HT1080 (cell line): Measurements from ENCODE around the gene F3. TPM values are rescaled to one million over a fixed set of nuclear protein-coding genes. Genes with fewer than 3 reads are reported as not detected.

Experiments
- DNase-seq: peaks from one replicate; pipeline ENCODE4 v3.0.0-alpha.2; 2015; ENCODE audit warnings: low read depth
- total RNA-seq: library from RNA; depleted of rRNA; stranded (reverse); fragments of >200 nt; shearing (Covaris generic); gene quantifications from 2 replicates; pipeline ENCODE4 v1.2.3, GENCODE V29; 2014

Gene F3
- total RNA-seq, 1 experiment from 2014 or later: 24.7 TPM

- no peak for DNase-seq
Observed at GRCh38 chr1:94528826-94529225, 12.7 kb downstream of the F3 start.

DNA sequence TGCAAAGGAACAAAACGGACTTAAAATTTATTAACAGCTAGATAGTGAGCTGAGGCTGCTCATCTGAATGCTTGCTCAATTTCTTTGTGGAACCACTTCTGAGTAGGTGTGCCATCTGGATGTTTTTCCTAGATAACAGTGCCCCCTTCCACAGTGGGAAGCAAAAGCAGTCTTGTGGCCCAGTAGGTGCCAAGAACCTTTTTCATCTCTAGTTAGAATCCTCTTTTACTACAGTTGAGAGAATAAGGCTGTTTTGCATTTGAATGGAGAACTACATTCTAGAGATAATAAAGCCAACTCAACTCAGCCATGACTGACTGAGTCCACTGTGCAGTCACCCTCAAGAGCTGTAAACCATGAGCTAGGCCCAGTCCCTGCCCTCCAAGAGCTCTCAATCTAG is 13.3 kb downstream of the F3 start:
- no peak for DNase-seq

GRCh38 chr1:94527447-94528031 is 14.0 kb downstream of the F3 start:
- DNase-seq: no peak

GRCh38 chr1:94526152-94526980 is 15.2 kb downstream of the F3 start:
- no peak for DNase-seq

- DNase-seq: no peak
Observed at GRCh38 chr1:94524531-94524930, 17.0 kb downstream of the F3 start.

- peak; percentile 50 for DNase-seq
Observed at GRCh38 chr1:94522304-94522703, 19.3 kb downstream of the F3 start.

- DNase-seq: no peak
Observed at GRCh38 chr1:94519351-94519750, 22.2 kb downstream of the F3 start.

GRCh38 chr1:94515296-94515947 is 26.1 kb downstream of the F3 start:
- no peak for DNase-seq

- DNase-seq: peak; percentile 46
Observed at GRCh38 chr1:94514095-94514727, 27.3 kb downstream of the F3 start.

GRCh38 chr1:94512816-94513215 is 28.7 kb downstream of the F3 start:
- no peak for DNase-seq

DNA sequence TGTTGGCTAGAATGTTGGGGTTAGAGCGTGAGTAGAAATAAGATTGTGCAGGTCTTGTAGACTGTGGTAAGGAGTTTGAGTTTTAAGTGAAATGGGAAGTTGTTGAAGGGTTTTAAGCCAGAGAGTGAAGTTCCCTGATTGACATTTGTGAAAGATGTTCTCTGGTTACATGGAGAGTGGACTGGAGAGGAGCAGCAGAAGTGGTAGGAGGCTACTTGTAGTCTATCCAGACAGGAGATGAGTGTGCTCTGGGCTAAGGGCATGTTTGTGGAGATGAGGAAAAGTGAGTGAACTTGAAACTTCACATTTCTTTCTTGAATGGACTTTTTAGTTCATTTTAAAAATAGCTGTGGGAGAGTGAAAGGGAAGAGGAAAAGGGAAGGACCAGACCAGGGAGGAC is 37.0 kb downstream of the F3 start:
- DNase-seq: no peak

DNA sequence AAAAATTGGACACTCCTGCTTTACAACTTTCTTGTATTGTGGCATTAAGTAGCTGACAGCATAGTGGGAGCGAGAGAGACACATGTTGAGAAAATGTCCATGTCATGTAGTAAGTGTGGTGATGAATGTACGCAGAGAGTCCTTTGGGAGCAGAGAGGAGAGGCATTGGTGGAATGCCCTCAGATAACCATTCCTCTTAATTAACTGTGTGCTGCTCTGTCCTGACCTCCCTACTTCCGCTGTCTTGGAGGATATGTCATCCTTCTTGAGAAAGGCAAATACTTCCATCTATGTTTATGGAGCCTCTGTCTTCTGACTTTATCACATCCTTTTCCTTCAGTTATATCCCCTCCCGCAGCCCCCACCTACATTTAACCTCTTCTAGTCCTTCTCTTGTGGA is 38.4 kb downstream of the F3 start:
- DNase-seq: no peak

GRCh38 chr1:94501935-94502334 is 39.6 kb downstream of the F3 start:
- DNase-seq: no peak

GRCh38 chr1:94501426-94501825 is 40.1 kb downstream of the F3 start:
- no peak for DNase-seq

DNA sequence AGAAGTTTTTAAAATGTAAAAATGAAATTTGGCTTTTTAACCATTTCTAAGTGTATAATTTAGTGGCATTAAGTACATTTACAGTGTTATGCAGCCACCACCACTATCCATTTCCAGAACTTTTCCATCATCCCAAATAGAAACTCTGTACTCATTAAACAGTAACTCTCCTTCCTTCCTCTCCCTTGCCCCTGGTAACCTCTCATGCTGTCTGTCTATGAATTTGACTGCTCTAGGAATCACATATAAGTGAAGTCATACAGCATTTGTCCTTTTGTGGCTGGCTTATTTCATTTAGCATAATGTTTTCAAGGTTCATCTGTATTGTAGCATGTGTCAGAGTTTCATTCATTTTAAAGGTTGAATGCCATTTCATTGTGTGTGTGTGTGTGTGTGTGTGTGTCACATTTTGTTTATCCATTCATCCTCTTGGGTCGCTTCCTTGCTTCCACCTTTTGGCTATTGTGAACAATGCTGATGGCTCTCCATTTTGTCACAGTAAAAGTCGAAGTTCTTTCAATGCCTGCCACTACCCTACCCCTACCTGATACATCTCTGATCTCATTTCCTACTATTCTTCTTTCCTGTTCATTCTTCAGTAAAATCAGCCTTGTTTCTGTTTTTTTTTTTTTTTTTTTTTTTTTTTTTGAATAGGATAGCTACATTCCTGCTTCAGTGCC is 45.3 kb downstream of the F3 start:
- no peak for DNase-seq

- no peak for DNase-seq
Observed at GRCh38 chr1:94490556-94490955, 51.0 kb downstream of the F3 start.

GRCh38 chr1:94486990-94487389 is 54.6 kb downstream of the F3 start:
- no peak for DNase-seq

DNA sequence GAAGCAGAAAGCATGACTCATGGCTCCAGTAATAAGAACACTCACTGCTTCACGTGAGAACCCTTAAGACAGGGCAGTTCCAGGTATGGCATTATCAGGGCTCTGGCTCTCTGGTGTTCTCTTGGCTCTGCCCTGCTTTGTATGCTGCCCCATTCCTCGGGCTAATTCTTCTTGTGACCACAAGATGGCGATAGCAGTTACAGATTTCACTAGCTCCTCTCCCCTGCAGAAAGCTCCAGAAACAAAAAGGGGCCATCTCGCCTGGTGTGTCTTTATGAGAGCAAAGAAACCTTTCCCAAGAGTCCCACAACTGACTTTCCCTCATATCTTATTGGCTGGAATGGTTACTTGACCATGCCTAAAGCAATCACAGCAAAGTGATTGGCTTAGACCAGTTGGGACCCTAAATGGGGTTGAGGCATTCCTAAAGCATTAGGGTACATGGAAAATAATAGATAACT is 60.1 kb downstream of the F3 start:
- peak; percentile 75 for DNase-seq

GRCh38 chr1:94479682-94480081 is 61.9 kb downstream of the F3 start:
- DNase-seq: no peak
